HCT116 (cell line): ENCODE data around the gene MYL12B. TPM values are rescaled to one million over a fixed set of nuclear protein-coding genes. Genes with fewer than 3 reads are reported as not detected.

ENCODE experiments used
- ATAC-seq: fragments of 200-7000 bp; cut with Tn5 transposase; 2 replicates; pipeline ENCODE4 v1.9.1; 2020; ENCODE audit warnings: mild to moderate bottlenecking, moderate library complexity
- BruUV-seq: library from RNA; stranded (reverse); fragments of 400-500 nt; replicated peaks from 2 replicates; lab custom pipeline; 2021; lab: Mats Ljungman, UMichigan
- CTCF ChIA-PET: fragments of 300-600 bp; sonication (Branson Sonifier 250); formaldehyde crosslinking; loops from one replicate; lab custom pipeline; 2021; ENCODE audit warnings: antibody characterized with exemption; lab: Charles Lee
- POLR2A ChIA-PET: fragments of 300-600, 350-600 bp; sonication (Branson Sonifier 250); formaldehyde crosslinking; loops from one replicate; lab custom pipeline; 2021; ENCODE audit warnings: antibody characterized with exemption; lab: Charles Lee
- RAD21 ChIA-PET, 2 experiments: fragments of 300-600 bp; sonication (Branson Sonifier 250); formaldehyde crosslinking; loops; one replicate each; lab custom pipeline; 2023; ENCODE audit warnings: low total read pairs in 2 of 2; ENCODE audit not compliant: uncharacterized antibody in 2 of 2, unreplicated experiment in 2 of 2, low non-redundant PET in 1 of 2; lab: Charles Lee
- DNase-seq: peaks from one replicate; pipeline ENCODE4 v3.0.0-alpha.2; 2010; ENCODE audit warnings: low read depth, low spot score
- H2AFZ ChIP-seq: fragments of 200-600 bp; shearing (Covaris generic), sonication (generic); 2 replicates; pipeline ENCODE4 v1.6.1; 2017; ENCODE audit warnings: low read depth, mixed run types, mixed read lengths, antibody characterized with exemption, low read length; ENCODE audit not compliant: poor library complexity, severe bottlenecking
- H3K27ac ChIP-seq: 2 replicates; pipeline ENCODE4 v1.5.1; 2012; ENCODE audit warnings: low read depth, low read length
- H3K27me3 ChIP-seq: fragments of 200-600 bp; sonication (generic); 2 replicates; pipeline ENCODE4 v1.6.1; 2016; ENCODE audit warnings: mixed run types, low read length, mixed read lengths; ENCODE audit not compliant: insufficient read depth
- H3K36me3 ChIP-seq, 2 experiments: fragments of 200-500 bp in 1 of 2; fragments of 200-600 bp in 1 of 2; sonication (Bioruptor generic) in 1 of 2; sonication (generic) in 1 of 2; 2 replicates each; pipeline versions ENCODE4 v1.5.1 to v1.6.1; 2014 to 2016; ENCODE audit warnings: low read length in 2 of 2, inconsistent platforms in 1 of 2, mixed read lengths in 1 of 2, mixed run types in 1 of 2; ENCODE audit not compliant: insufficient read depth in 2 of 2, control insufficient read depth in 1 of 2
- H3K4me1 ChIP-seq, 2 experiments: fragments of 200-600 bp in 1 of 2; sonication (generic) in 1 of 2; 2 replicates each; pipeline versions ENCODE4 v1.5.1 to v1.6.1; 2012 to 2017; ENCODE audit warnings: low read length in 2 of 2, inconsistent platforms in 1 of 2, mild to moderate bottlenecking in 1 of 2, mixed read lengths in 1 of 2, mixed run types in 1 of 2, moderate library complexity in 1 of 2; ENCODE audit not compliant: insufficient read depth in 2 of 2, control insufficient read depth in 1 of 2
- H3K4me2 ChIP-seq: fragments of 200-600 bp; sonication (generic); 2 replicates; pipeline ENCODE4 v1.6.1; 2017; ENCODE audit warnings: mixed run types, low read length, mixed read lengths
- H3K4me3 ChIP-seq, 2 experiments: fragments of 200-600 bp in 1 of 2; sonication (generic) in 1 of 2; replicated peaks in 1 of 2; 2 replicates each; pipeline ENCODE4 v1.5.1; 2011 to 2016; ENCODE audit warnings: low read length in 2 of 2, control low read depth in 1 of 2, low read depth in 1 of 2, mild to moderate bottlenecking in 1 of 2, mixed read lengths in 1 of 2, mixed run types in 1 of 2
- H3K79me2 ChIP-seq: fragments of 200-600 bp; sonication (generic); 2 replicates; pipeline ENCODE4 v1.6.1; 2017; ENCODE audit warnings: mild to moderate bottlenecking, mixed run types, low read length, moderate library complexity, mixed read lengths; ENCODE audit not compliant: insufficient read depth
- H3K9ac ChIP-seq: fragments of 200-600 bp; sonication (generic); 2 replicates; pipeline ENCODE4 v1.6.1; 2016; ENCODE audit warnings: low read length, mixed read lengths
- H3K9me2 ChIP-seq: fragments of 200-600 bp; sonication (generic), shearing (Covaris generic); 2 replicates; pipeline ENCODE4 v1.6.1; 2017; ENCODE audit warnings: mixed run types, mild to moderate bottlenecking, moderate library complexity; ENCODE audit not compliant: insufficient read depth
- H3K9me3 ChIP-seq, 2 experiments: fragments of 200-500 bp in 1 of 2; fragments of 200-600 bp in 1 of 2; sonication (Bioruptor generic) in 1 of 2; sonication (generic) in 1 of 2; 2 replicates each; pipeline ENCODE4 v1.6.1; 2014 to 2017; ENCODE audit warnings: low read length in 2 of 2, mixed read lengths in 2 of 2, inconsistent platforms in 1 of 2, low read depth in 1 of 2, mild to moderate bottlenecking in 1 of 2, mixed run types in 1 of 2, moderate library complexity in 1 of 2; ENCODE audit not compliant: control insufficient read depth in 1 of 2, insufficient read depth in 1 of 2
- H4K20me1 ChIP-seq: fragments of 200-600 bp; sonication (generic), shearing (Covaris generic); 2 replicates; pipeline ENCODE4 v1.6.1; 2017; ENCODE audit warnings: mixed run types, mild to moderate bottlenecking, moderate library complexity; ENCODE audit not compliant: insufficient read depth
- CEBPB ChIP-seq: IDR thresholded peaks from 2 replicates; pipeline ENCODE4 v1.6.1; 2012; ENCODE audit warnings: low read depth
- JUND ChIP-seq: IDR thresholded peaks from 2 replicates; pipeline ENCODE4 v1.6.1; 2012
- RAD21 ChIP-seq: IDR thresholded peaks from 2 replicates; pipeline ENCODE4 v1.6.1; 2012; ENCODE audit warnings: low read depth, mild to moderate bottlenecking
- SRF ChIP-seq: IDR thresholded peaks from 2 replicates; pipeline ENCODE4 v1.6.1; 2012; ENCODE audit warnings: low read depth
- TCF7L2 ChIP-seq: IDR thresholded peaks from 2 replicates; pipeline ENCODE4 v1.7.0; 2011; ENCODE audit warnings: borderline replicate concordance, inconsistent platforms; ENCODE audit not compliant: insufficient read depth, insufficient read length; ENCODE audit errors: extremely low read depth
- intact Hi-C: fragments of 100-400 bp; cut with micrococcal nuclease; formaldehyde crosslinking; loops from 2 replicates; pipeline ENCODE4 v1.10.0; 2022
- total RNA-seq: library from RNA; stranded (reverse); gene quantifications from one replicate; pipeline ENCODE4 v1.2.1, GENCODE V29; 2021; ENCODE audit not compliant: unreplicated experiment
- TF ChIP-seq, protein P1 (sequence below): IDR thresholded peaks from 2 replicates; pipeline ENCODE4 v1.6.1; 2012; ENCODE audit warnings: low read depth
- TF ChIP-seq, protein P2 (sequence below): IDR thresholded peaks from 2 replicates; pipeline ENCODE4 v1.6.1; 2012

Gene MYL12B
- total RNA-seq, 1 experiment from 2014 or later = 403 TPM

DNA sequence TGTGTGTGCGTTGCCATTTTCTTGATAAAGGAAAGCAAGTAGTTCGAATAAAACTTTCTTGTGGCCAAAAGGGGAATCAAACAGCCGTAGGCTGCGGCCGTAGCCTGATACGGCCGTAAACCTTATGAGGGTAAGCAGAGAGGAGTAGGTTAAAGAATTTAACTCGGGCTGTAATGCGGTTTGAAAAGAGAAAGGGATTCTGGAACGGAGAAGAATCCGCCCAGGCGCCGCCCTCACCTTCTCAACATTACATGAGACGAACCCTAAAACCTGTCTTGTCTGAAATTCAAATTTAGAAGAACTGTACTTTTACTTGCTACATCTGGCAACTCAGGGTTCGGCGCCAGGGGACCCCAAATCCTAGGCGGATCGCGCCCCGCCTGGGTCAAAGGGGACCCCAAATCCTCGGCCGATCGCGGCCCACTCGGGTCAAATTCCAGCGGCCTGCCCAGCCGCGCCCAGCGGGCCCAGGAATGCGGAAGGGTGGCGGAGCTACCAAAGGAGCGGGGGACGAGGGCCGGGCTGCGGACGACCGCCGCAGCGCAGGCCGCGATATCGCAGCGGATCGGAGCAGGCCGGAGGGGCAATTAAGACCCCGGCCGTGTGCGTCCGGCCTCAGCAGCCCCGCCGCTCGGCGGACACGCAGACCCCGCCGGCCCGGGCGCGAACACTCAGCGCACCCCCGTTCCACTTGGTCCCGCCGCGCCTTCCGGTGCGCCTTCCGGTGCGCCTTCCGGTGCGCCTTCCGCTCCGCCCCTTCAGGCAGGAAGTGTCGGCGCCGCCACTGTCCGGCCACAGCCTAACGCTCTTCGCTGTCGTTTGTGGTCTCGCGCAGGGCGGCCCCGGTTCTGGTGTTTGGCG lies at the start of gene MYL12B (continued):
- TF ChIP-seq, protein P1, sequence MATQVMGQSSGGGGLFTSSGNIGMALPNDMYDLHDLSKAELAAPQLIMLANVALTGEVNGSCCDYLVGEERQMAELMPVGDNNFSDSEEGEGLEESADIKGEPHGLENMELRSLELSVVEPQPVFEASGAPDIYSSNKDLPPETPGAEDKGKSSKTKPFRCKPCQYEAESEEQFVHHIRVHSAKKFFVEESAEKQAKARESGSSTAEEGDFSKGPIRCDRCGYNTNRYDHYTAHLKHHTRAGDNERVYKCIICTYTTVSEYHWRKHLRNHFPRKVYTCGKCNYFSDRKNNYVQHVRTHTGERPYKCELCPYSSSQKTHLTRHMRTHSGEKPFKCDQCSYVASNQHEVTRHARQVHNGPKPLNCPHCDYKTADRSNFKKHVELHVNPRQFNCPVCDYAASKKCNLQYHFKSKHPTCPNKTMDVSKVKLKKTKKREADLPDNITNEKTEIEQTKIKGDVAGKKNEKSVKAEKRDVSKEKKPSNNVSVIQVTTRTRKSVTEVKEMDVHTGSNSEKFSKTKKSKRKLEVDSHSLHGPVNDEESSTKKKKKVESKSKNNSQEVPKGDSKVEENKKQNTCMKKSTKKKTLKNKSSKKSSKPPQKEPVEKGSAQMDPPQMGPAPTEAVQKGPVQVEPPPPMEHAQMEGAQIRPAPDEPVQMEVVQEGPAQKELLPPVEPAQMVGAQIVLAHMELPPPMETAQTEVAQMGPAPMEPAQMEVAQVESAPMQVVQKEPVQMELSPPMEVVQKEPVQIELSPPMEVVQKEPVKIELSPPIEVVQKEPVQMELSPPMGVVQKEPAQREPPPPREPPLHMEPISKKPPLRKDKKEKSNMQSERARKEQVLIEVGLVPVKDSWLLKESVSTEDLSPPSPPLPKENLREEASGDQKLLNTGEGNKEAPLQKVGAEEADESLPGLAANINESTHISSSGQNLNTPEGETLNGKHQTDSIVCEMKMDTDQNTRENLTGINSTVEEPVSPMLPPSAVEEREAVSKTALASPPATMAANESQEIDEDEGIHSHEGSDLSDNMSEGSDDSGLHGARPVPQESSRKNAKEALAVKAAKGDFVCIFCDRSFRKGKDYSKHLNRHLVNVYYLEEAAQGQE = no peak
- TF ChIP-seq TCF7L2 = peak; percentile 58
- TF ChIP-seq, protein P2, sequence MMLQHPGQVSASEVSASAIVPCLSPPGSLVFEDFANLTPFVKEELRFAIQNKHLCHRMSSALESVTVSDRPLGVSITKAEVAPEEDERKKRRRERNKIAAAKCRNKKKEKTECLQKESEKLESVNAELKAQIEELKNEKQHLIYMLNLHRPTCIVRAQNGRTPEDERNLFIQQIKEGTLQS = no peak

DNA sequence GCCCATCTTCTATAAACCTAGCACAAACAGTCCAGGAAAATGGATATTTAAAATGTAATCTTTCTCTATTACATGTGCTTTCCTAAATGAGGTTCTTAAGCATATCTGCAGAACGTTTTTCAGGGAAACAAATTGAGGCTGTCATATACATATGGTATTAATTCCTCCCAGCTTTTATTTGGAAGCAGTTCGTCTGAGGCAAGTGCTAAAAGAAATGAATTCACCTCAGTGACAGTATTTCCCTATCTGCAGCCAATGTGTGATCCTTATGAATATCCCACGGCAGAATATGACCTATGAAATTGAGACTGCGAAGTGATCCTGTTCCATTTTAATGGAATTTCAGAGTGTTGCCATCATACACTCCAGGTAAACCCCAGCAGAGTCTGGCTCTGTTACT lies 49.3 kb upstream of the MYL12B start:
- CTCF ChIA-PET = no interaction called here
- Histone ChIP-seq H3K79me2 (no peaks in the 10 kb centered on the region), H4K20me1 (no peaks in the 10 kb centered on the region), H3K4me2 (no peak overlapping the region), H3K27me3 (no peaks in the 10 kb centered on the region), H3K4me3 (no peak overlapping the region), H3K36me3 (no peaks in the 10 kb centered on the region), H3K9me3 (no peaks in the 10 kb centered on the region), H3K9me2 (no peaks in the 10 kb centered on the region), H2AFZ (no peak overlapping the region), H3K27ac (no peak overlapping the region), H3K9ac (no peak overlapping the region), H3K4me1 (peaks cover 2 to 19% of the 10 kb centered on the region in 2 experiments; a peak in 3 of 4 replicates)
- ATAC-seq = no peak
- TF ChIP-seq SRF (no peak), JUND (no peak), CEBPB (no peak), RAD21 (no peak)
- POLR2A ChIA-PET = no interaction called here
- no peak for DNase-seq
- BruUV-seq = no TSS peak
- intact Hi-C loops = no loop called here
- RAD21 ChIA-PET = no interaction called here
